Stimulated activated naive CD8-positive, alpha-beta T cell treated with anti-CD3 and anti-CD28 coated beads, Interleukin-15, amount 100 ng/mL, for 72 hours (primary cell): Measurements from ENCODE around the gene TNN.

Experiments used
- ATAC-seq: fragments of 150-1000 bp; cut with Tn5 transposase; 2 replicates; pipeline ENCODE4 v1.10.0; 2021; ENCODE audit warnings: mild to moderate bottlenecking, moderate library complexity
- DNase-seq, 2 donors: peaks; one replicate each; pipeline ENCODE4 v3.0.0; 2021 to 2022
- H3K27ac Mint-ChIP-seq, 2 donors: one replicate each; pipeline ENCODE4 v1.8.0; 2022; ENCODE audit warnings: mild to moderate bottlenecking in 2 of 2, mixed read lengths in 2 of 2, moderate library complexity in 2 of 2
- H3K27me3 Mint-ChIP-seq: one replicate; pipeline ENCODE4 v1.8.0; 2022; ENCODE audit warnings: mixed read lengths
- H3K4me1 Mint-ChIP-seq: one replicate; pipeline ENCODE4 v1.8.0; 2022; ENCODE audit warnings: mild to moderate bottlenecking, mixed read lengths
- H3K4me3 Mint-ChIP-seq, 2 donors: one replicate each; pipeline ENCODE4 v1.8.0; 2022; ENCODE audit warnings: mild to moderate bottlenecking in 2 of 2, mixed read lengths in 2 of 2, moderate library complexity in 1 of 2
- H3K9me3 Mint-ChIP-seq, 2 donors: one replicate each; pipeline ENCODE4 v1.8.0; 2022; ENCODE audit warnings: mixed read lengths in 2 of 2

Gene TNN

DNA sequence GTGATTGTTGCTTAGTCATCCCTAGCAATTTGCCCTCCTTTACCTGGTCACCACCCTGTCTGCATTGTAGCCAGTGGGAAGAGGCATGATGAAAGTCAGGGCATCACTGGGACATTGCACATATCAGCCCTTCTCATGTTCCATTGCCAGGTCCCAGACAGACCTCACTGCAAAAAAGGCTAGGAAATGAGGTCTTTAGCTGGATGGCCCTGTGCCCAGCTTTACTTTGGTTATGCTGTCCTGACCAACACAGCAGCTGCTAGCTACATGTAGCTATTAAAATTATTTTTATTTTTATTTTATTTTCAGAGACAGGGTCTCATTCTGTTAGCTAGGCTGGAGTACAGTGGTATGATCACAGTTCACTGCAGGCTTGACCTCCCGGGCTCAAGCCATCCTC is 52.9 kb downstream of the TNN start:
- no peak overlapping the region for H3K27ac Mint-ChIP-seq
- H3K4me3 Mint-ChIP-seq = no peak overlapping the region
- no peaks in the 10 kb centered on the region for H3K9me3 Mint-ChIP-seq
- ATAC-seq (no peak), DNase-seq (no peak)
- H3K27me3 Mint-ChIP-seq = peaks cover 6% of the 10 kb centered on the region
- no peaks in the 10 kb centered on the region for H3K4me1 Mint-ChIP-seq

DNA sequence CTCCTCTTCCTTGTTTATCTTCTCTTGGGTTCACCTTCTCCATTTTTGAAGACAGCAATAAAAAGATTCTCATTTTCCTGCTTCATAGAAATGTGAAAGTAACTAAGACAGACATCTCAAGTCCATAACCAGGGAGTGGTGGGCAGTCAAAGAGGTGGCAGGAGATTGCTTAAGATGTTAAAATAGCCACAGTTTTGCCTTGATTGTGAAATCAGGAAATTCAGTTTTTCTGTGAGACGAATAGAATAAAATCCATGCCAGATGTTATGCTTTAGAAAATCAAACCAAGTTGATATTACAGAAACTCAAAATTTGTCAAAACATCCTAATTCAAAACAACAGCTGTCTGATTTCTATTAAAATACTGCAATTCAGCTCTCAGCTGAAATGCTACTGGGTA is 57.2 kb downstream of the TNN start:
- Mint-ChIP-seq H3K27ac (no peak overlapping the region), H3K4me3 (no peak overlapping the region), H3K9me3 (no peaks in the 10 kb centered on the region), H3K4me1 (no peaks in the 10 kb centered on the region), H3K27me3 (no peaks in the 10 kb centered on the region)
- no peak for DNase-seq
- ATAC-seq = no peak

DNA sequence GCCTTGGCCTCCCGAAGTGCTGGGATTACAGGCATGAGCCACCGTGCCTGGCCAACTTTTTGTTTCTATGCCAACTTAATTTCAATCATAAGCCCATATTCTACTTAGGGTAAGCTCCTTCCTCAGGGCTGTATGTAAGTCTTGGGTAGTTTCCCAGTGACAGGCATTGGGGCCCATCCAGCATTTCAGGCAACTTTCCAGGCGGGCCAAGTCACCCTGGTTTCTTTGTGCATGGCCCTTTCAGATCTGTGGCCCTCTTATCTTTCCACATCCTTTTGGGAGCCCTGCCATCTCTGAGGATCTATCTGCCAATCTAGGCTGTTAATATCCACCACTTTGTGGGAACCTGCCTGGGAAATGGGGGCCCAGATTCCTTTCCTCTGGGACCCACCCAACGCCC is 58.7 kb downstream of the TNN start:
- H3K9me3 Mint-ChIP-seq = no peaks in the 10 kb centered on the region
- no peak overlapping the region for H3K4me3 Mint-ChIP-seq
- H3K4me1 Mint-ChIP-seq = no peaks in the 10 kb centered on the region
- DNase-seq (no peak), ATAC-seq (no peak)
- H3K27ac Mint-ChIP-seq = no peak overlapping the region
- H3K27me3 Mint-ChIP-seq = no peaks in the 10 kb centered on the region

DNA sequence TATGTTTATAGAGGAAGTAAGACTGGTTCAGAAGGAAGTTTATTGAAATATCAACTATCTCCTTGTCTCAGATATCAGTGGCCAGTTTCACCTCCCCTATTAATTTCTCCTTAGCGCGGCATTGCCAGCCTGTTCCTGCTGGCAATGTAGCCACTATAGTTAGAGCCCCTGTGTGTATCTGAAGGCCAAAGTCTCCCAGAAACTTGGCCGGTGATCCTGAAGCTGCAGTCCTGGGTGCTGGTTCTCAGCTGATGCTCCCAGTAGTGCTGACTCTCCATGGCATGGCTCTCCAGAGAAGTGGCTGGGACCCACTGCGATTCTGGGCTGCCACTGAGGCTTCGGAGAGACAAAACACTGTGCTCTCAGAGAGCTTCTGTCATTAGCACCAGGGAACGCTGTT is 59.9 kb downstream of the TNN start:
- DNase-seq (no peak), ATAC-seq (no peak)
- Mint-ChIP-seq H3K9me3 (no peaks in the 10 kb centered on the region), H3K4me3 (no peak overlapping the region), H3K27me3 (no peaks in the 10 kb centered on the region), H3K27ac (no peak overlapping the region), H3K4me1 (no peaks in the 10 kb centered on the region)

DNA sequence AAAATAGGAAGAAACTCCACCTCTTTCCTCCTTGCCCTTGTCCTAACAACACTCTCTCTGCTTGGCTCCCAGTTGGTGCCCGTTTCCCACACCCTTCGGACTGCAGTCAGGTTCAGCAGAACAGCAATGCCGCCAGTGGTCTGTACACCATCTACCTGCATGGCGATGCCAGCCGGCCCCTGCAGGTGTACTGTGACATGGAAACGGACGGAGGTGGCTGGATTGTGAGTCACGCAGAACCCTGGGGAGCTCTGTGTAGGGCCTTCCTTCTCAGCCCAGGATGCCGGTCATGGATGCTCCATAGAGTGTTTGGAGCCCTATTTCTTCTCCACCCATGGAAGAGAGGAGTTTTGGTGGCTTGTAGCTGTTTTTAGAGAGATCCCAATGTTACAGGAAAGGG is 60.9 kb downstream of the TNN start:
- H3K27me3 Mint-ChIP-seq = peaks cover 2% of the 10 kb centered on the region
- no peak for ATAC-seq

DNA sequence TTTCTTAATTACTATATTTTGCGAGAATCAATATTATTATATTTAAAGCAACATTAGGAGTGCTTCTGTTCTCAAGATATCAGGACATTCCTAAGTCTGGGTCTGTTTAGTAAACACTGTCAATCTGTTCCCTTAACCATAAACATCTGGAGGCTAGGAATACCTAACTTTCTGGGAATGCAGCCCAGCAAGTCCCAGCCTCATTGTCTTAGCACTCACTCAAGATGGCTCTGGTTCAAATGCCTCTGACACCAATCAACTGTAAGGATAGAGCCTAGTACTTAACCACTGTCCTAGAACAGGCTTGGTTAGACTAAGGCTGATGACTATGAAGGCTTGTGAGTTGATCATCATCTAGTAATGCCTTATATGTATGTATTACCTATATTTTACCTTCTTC is 61.5 kb downstream of the TNN start:
- Mint-ChIP-seq H3K4me3 (no peak overlapping the region), H3K4me1 (no peaks in the 10 kb centered on the region), H3K27ac (no peak overlapping the region), H3K27me3 (peaks cover 6% of the 10 kb centered on the region), H3K9me3 (no peaks in the 10 kb centered on the region)
- ATAC-seq (no peak), DNase-seq (no peak)

More for the DNA sequence above, 60.9 kb downstream of the TNN start:
- DNase-seq = no peak
- Mint-ChIP-seq H3K27ac (no peak overlapping the region), H3K4me3 (no peak overlapping the region), H3K4me1 (no peaks in the 10 kb centered on the region), H3K9me3 (no peaks in the 10 kb centered on the region)

DNA sequence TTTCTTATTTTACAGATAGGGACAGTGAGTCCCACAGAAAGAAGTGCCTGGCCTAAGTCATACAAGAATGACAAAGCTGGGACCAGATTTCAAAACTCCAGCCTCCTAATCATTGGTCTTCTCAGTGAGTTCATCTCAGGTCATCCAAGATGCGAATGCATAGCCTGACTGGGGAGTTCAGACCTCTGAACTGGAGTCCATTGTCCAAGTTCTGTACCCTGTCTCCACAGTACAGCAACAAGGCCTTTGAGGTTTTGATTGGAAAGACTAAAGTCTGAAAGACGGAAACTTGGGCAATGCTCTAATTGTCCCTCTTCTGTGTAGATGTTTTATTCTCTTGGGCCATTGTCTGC is 62.0 kb downstream of the TNN start:
- no peak overlapping the region for H3K4me3 Mint-ChIP-seq
- H3K4me1 Mint-ChIP-seq = no peaks in the 10 kb centered on the region
- ATAC-seq (no peak), DNase-seq (no peak)
- no peak overlapping the region for H3K27ac Mint-ChIP-seq
- peaks cover 6% of the 10 kb centered on the region for H3K27me3 Mint-ChIP-seq
- H3K9me3 Mint-ChIP-seq = no peaks in the 10 kb centered on the region

DNA sequence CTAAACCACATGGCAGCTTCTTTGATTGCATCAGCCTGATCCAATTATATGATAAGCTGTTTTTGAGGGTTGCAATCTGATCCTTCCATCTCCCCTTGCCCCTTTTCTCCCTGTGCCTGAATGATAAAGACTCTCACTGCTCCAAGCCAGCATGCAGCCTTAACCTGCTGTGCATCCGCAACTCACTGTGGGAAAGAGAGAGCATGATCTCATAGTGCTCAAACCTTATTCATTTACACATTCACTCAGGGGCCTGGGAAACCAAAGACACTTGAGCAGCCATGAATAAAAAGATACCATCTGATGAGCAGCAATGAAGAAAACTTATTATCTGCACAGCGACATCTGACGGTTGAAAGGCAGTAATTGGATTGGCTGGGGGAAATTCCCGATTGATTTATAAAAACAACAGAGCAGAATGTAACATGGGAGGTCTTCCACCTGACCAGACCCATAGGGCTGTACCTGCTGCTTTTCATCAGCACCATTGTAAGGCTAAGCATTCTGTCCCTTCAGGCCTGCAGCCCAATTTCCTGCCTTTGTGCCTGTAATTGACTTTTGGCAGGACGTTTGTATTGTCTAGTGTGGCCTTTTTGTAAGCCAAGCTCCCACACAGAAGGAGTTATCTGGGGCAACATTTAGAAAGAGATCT is 62.5 kb downstream of the TNN start:
- no peak overlapping the region for H3K4me3 Mint-ChIP-seq
- H3K9me3 Mint-ChIP-seq = no peaks in the 10 kb centered on the region
- peaks cover 6% of the 10 kb centered on the region for H3K27me3 Mint-ChIP-seq
- H3K27ac Mint-ChIP-seq = no peak overlapping the region
- DNase-seq = no peak
- no peaks in the 10 kb centered on the region for H3K4me1 Mint-ChIP-seq
- ATAC-seq = no peak

DNA sequence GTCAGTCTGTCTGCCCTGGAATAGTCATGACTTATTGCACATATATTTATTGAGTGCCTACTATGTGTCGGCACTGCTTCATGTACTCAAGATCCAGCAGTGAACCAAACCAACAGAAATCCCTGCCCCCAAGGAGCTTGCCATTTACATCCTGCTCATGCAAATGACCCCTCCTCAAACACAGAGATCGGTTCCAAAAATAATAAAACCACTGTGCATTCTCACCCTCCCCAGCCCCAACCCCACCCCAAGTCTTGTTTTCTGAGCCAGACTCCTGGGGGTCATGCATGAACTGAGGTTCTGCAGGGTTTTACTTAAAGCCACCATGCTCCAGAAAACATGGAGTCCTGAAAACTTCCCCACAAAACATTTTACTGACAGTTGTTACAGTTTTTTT is 63.0 kb downstream of the TNN start:
- Mint-ChIP-seq H3K27ac (no peak overlapping the region), H3K4me3 (no peak overlapping the region), H3K27me3 (peaks cover 8% of the 10 kb centered on the region), H3K9me3 (no peaks in the 10 kb centered on the region), H3K4me1 (no peaks in the 10 kb centered on the region)
- ATAC-seq (no peak), DNase-seq (no peak)

DNA sequence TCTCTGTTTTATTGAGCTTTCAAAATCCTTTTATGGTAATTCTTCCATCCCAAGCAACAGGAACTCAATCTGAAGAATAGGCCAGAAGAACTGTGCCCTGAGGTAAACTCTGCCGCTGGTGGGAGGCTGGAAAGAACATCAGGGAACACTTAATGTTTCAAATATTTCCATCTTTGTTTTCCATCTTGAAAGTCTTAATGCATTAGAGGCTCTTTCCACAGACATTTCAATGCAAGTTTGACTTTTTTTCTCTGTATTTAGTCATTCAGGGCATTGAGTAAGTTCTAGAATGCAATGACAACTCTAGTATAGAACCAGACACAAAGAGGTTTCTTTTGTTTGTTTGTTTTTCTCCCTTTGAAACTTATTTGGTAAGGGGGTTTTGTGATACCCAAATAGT is 63.5 kb downstream of the TNN start:
- ATAC-seq (no peak), DNase-seq (no peak)
- H3K4me3 Mint-ChIP-seq = no peak overlapping the region
- no peak overlapping the region for H3K27ac Mint-ChIP-seq
- H3K27me3 Mint-ChIP-seq = peaks cover 13% of the 10 kb centered on the region
- no peaks in the 10 kb centered on the region for H3K9me3 Mint-ChIP-seq
- H3K4me1 Mint-ChIP-seq = no peaks in the 10 kb centered on the region

DNA sequence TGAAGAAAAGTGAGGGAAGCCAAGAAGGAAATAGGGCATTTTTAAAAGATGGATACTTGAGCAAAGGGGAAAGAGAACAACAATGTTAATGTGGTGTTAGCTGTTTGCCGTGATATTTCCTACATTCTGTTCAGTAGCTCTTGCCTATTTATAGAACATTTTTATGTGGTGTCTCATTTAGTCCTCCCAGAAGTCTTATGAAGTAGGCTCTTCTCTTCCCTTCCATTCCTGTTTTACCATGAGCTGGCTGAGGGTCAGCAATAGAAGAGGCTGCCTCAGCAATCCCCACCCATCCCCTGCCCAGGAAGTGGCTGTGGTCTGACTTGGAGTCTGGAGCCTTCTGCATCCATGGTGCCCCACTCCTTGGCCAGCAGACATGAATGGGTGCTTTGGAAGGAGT is 64.8 kb downstream of the TNN start:
- H3K27me3 Mint-ChIP-seq = peaks cover 22% of the 10 kb centered on the region
- H3K4me3 Mint-ChIP-seq = no peak overlapping the region
- ATAC-seq (no peak), DNase-seq (no peak)
- no peak overlapping the region for H3K27ac Mint-ChIP-seq
- H3K4me1 Mint-ChIP-seq = no peaks in the 10 kb centered on the region
- no peaks in the 10 kb centered on the region for H3K9me3 Mint-ChIP-seq

DNA sequence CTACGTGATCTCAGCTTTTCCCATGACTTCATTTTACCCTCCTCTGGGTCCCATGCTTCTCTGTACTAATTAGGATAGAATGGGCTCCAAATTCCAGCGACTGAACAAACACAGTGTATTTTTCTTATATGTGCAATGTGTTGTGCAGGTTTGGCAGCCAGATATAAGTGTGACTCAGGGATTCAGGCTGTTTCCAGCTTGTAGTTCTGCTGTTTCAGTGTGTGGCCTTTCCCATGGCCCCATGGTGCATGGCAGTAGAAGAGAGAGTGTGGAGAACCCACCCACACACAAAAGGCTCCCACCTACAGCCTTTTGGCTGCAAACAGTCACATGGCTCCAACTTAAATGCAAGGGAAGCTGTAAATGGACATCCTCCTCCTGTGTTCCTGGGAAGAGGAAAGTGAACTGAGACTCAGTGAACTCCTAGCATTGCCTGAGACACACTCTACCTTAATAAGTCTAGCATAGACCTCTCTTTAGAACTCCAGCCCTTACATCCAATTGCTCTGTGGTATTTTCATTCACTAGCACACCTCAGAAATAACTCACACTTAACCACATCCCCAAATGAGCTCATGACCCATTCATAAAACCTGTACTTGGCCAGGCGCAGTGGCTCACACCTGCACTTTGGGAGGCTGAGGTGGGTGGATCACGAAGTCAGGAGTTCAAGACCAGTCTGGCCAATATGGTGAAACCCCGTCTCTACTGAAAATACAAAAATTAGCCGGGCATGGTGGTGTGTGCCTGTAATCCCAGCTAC is 66.2 kb downstream of the TNN start:
- ATAC-seq = peak; percentile 64
- H3K27ac Mint-ChIP-seq = no peak overlapping the region

DNA sequence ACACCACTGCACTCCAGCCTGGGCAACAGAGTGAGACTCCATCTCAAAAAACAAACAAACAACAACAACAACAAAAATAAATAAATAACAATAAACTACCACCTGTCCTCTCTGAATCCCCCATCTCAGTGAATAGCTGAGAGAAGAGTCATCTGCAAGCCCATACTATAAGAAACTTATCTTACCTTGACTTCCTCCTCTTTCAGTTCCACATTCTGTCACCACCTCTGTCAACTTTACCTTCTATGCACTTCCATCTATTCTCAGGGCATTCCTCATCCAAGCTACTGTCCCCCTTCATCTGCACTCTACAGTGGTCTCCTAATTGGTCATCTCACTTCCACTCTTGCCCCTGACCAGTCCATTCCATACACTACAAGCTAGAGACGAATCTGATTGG is 66.9 kb downstream of the TNN start:
- DNase-seq (no peak), ATAC-seq (no peak)
- H3K27me3 Mint-ChIP-seq = peaks cover 33% of the 10 kb centered on the region
- H3K4me1 Mint-ChIP-seq = no peaks in the 10 kb centered on the region
- H3K27ac Mint-ChIP-seq = no peak overlapping the region
- no peaks in the 10 kb centered on the region for H3K9me3 Mint-ChIP-seq
- no peak overlapping the region for H3K4me3 Mint-ChIP-seq

More for the DNA sequence above, 66.2 kb downstream of the TNN start:
- Mint-ChIP-seq H3K9me3 (no peaks in the 10 kb centered on the region), H3K4me3 (no peak overlapping the region), H3K27me3 (peaks cover 33% of the 10 kb centered on the region), H3K4me1 (no peaks in the 10 kb centered on the region)
- DNase-seq = no peak

DNA sequence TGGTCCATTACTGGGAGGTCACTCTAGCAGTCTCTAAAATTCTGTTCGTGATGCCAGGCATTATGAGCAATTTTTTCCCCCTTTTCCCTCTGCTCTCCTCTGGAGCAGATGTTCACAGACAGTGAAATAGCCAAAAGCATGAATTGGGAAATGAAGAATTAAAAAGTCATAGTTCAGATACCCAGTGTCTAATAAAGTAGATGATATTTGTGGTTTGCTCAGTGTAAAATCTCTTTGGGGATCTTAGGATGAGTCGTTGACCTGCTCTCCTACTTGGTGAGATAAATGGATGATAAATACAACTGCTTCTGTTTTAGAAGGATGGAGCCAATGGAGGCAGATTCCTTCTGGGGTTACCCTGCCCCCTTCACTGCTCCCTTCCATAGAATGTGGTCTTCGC is 68.6 kb downstream of the TNN start:
- Mint-ChIP-seq H3K27ac (peak overlapping the region in 1 of 2 donors; percentile 23), H3K9me3 (no peaks in the 10 kb centered on the region), H3K4me3 (no peak overlapping the region), H3K27me3 (peaks cover 33% of the 10 kb centered on the region), H3K4me1 (no peaks in the 10 kb centered on the region)
- no peak for DNase-seq
- no peak for ATAC-seq

DNA sequence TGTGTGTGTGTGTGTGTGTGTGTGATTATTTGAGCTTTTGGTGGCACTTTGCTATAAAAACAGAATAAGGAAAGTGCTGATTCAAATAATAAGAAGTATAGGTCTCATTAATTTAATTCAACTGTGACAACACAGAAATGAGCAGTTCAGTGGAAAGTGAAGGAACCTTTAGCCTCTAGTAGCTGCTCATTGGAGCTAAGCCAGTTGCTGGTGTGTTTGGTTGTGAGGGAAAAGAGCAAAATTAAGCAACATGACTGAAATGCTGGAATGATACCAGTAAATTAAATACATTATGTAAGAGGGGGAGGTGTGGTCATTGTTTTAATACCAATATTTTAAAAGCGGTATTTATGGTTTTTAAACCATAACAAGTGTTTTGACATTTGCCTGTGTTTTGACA is 69.7 kb downstream of the TNN start:
- no peaks in the 10 kb centered on the region for H3K9me3 Mint-ChIP-seq
- H3K27me3 Mint-ChIP-seq = peaks cover 33% of the 10 kb centered on the region
- H3K27ac Mint-ChIP-seq = no peak overlapping the region
- H3K4me1 Mint-ChIP-seq = no peaks in the 10 kb centered on the region
- ATAC-seq (no peak), DNase-seq (no peak)
- H3K4me3 Mint-ChIP-seq = no peak overlapping the region

DNA sequence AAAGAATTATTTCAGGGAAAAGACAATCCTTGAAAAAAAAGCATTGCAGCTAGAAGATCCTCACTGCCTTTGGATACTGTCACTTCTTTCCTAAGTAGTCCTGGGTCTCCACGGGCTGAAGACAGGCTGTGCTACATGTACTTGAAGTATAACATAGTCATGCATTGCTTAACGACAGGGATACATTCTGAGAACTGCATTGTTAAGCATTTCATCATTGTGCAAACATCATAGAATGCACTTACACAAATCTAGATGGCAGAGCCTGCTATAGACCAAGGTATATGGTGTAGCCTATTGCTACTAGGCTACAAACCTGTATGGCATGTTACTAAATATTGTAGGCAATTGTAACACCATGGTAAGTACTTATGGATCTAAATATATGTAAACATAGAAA is 70.9 kb downstream of the TNN start:
- Mint-ChIP-seq H3K4me1 (no peaks in the 10 kb centered on the region), H3K27ac (no peak overlapping the region), H3K27me3 (peaks cover 31% of the 10 kb centered on the region), H3K4me3 (no peak overlapping the region), H3K9me3 (no peaks in the 10 kb centered on the region)
- ATAC-seq = no peak
- DNase-seq = no peak
